ENCODE measurements around the gene TMEM170A.
"Not testable (repeated sequence)": the region's sequence is repeated elsewhere in the genome, so short reads cannot be mapped to it uniquely, and the experiment has no call there.

TMEM170A gene

GRCh38 chr16:75452464-75453190, 11.9 kb downstream of the TMEM170A start:
- no peak for DNase-seq

DNA sequence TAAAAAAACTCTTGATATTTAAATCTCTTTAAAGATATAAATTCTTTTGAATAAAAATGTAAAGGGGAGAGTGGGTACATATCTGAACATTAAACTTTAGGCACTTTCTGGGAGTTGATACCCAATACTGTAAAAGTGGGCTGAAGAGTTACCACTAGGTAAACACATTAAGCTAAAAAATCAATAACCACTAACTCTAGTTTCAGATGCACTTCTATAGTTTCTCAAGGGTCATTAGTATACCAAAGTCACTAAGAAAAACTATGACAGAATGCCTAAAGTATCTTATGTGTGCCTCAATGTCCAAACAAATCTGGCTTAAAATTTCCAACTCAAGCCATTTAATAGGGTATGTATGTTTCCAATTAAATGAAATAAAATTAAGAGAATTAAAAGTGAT, 18.1 kb downstream of the TMEM170A start:
- no peak for DNase-seq

DNA sequence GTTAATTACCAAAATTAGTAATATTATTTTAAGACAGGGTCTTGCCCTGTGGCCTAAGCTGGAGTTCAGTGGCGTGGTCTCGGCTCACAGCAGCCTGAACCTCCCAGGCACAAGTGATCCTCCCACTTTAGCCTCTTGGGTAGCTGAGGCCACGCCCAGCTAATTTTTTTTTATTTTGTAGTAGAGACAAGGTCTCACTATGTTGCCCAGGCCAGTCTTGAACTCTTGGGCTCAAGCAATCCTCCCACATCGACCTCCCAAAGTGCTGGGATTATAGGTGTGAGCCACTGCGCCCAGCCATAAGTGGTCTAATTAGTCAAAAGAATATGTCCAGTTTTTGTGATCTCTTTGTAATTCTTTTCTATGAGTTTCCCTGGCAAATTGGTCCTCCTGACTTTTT, 19.2 kb downstream of the TMEM170A start:
- no peak for DNase-seq

GRCh38 chr16:75443298-75443697, 21.2 kb downstream of the TMEM170A start:
- no peak for DNase-seq

- peak; percentile 77 for DNase-seq
Measured at GRCh38 chr16:75433732-75434413, 30.6 kb downstream of the TMEM170A start.

DNA sequence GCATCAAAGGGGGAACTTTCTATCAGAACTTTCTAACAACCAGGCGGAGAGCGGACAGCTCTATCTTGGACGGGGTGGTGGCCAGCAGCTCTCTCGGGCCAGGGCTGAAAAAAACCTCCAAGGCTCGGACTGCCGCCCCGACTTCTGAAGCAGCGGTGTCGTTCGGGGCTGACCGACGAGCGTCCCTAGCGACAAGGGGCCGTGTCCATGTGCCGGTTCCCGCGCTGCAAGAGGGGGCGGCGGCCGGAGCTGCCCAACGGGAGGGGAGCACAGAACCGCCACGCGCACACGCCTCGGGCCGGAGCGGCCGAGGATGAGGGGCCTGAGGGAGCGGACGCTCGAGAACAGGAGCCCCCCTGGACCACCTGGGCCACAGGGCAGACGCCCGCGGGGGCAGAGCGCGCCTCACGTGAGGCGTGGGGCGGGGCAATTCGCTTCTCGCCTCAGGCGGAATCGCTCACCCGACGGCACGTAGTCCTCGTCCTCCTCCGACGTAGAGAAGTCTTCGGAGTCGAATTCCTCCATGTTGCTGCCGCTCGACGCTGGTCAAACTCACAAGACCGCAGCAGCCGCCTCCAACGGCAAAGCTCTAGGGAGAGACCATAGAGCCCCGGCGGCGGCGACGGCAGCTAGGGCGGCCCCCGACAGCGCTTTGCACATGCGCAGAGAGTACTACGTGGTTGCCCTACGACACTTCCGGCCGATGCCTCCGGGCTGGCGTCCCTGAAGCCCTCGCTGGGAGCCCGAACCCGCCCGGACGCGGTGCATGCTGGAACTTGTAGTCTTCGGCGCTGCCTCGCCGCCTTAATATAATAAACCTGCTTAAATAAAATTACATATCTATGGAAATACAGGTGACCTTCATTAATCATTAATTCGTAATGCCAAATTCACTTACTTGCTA, 31.4 kb downstream of the TMEM170A start, which contains the start of gene CFDP1:
TSS of gene CFDP1 (minus strand) at position 676 of the 904 bp plus-strand sequence. CDS start at position 525, 151 bp downstream.
- peak; percentile 75 for DNase-seq

- no peak for DNase-seq
Measured at GRCh38 chr16:75429621-75430403, 34.7 kb downstream of the TMEM170A start.

GRCh38 chr16:75426524-75426923, 38.0 kb downstream of the TMEM170A start:
- DNase-seq, result not testable (repeated sequence)

GRCh38 chr16:75424105-75424762, 40.3 kb downstream of the TMEM170A start:
- DNase-seq, result not testable (repeated sequence)

- DNase-seq, result no peak
Measured at GRCh38 chr16:75423723-75424104, 40.8 kb downstream of the TMEM170A start.

DNA sequence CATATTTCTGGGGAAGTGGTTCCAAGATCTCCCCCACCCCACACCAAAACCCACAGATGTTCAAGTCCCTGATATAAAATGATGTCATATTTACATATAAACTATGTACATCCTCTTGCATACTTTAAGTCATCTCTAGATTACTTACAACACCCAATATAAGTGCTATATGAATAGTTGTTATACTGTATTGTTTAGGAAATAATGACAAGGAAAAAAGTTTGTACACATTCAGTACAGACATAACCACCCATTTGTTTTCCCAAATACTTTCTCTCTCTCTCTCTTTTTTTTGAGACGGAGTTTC, 42.7 kb downstream of the TMEM170A start:
- no peak for DNase-seq

DNA sequence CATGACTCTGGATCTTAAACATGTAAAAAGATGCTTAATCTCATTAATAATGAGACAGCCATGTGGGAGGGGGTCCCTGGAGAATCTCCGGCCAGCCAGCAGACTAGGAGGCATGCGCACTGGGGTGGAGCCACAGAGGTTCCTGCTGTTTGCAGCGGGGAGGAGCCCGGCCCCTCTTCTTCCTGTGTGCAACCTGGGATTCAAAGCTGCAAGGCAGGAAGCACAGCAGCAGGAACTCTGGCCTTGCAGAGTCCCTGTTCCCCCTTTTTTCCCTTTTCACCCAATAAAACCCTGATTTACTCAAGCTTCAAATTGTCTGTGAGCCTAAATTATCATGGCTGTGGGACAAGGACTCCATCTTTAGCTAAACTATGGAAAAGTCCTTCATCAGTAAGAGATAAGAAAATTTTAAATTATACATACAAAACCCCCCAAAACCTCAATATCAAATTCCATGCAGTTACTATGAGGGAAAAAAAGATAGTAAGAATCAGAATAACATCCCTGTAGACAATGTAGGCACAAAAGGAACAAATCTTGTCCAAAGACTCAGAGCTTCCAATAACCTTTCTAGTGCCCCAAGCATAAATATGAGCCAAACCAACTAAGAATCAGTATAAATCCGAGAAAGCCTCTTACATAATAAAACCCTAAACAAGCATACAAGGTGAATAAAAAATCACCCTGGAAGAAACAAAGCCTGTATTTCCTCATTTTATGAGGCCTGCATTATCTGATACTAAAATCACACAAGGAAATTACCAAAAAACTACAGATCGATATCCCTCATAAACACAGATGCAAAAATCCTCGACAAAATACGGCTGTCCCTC, 43.3 kb downstream of the TMEM170A start:
- no peak for DNase-seq

DNA sequence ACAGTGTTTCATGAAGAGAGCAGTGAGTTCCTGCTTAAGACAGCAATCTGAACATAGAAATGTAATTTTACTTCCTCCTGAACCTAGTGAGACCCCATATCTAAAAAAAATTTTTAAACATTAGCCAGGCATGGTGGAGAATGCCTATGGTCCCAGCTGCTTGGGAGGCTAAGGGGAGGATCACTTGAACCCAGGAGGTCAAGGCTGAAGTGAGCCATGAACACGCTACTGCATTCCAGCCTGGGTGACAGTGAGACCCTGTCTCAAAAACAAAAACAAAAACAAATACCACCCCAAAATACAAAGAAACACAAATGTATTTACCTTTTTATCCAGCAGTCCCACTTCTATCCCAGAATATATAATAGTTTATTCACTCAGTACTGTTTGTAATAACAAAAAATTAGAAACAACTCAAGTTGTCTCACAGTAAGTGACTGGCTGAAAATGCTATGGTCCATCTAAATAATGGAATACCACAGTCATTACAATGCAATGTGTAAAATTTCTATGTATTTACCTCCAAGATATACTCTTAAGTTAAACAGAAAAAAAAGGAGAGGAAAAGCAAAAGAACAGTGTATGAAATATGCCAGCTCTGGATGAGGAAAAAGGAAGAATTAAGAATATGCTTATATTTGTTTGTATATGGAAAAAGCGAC, 47.5 kb downstream of the TMEM170A start:
- DNase-seq, result no peak

GRCh38 chr16:75415169-75415905, 49.2 kb downstream of the TMEM170A start:
- DNase-seq, result no peak

DNA sequence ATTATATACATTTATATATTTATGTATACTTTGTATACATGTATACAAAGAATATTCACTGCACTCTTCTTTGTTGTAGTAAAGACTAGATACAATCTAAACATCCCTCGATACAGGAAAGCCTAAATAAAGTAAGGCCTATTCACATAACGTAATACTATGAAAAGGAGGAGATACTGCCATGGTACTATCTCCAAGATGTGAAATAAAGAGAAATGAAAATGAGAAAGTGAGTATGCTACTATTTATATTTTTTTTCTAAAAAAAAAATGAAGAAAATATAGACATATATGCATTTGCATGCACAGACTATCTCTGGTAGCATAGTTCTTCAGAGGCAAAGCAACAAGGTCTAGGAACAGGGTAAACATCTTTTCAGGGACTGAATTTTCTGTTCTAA, 50.5 kb downstream of the TMEM170A start:
- no peak for DNase-seq

DNA sequence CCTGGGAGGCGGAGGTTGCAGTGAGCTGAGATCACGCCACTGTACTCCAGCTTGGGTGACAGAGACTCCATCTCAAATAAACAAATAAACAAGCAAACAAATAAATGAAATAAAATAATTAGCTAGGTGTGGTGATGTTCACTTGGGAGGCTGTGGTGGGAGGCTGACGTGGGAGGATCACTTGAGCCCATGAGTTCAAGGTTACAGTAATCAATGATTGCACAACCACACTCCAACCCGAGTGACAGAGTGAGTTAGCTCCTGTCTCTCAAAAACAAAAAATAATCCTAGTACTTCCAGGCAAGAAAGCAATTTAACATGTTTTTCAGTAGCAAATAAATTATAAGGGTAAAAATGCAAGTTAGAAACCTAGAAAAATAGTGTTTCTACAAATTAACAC, 57.5 kb downstream of the TMEM170A start:
- DNase-seq, result no peak

GRCh38 chr16:75402821-75403475, 61.5 kb downstream of the TMEM170A start:
- no peak for DNase-seq

GRCh38 chr16:75402159-75402820, 62.2 kb downstream of the TMEM170A start:
- DNase-seq, result no peak

- DNase-seq, result no peak
Measured at GRCh38 chr16:75401691-75402090, 62.8 kb downstream of the TMEM170A start.

Measured in NCI-H446 treated with DMSO at 0.1 percent for 48 hours (cell line).